Gastroesophageal sphincter (tissue), 3 donors: Measurements from ENCODE around the gene COL19A1.

Experiments used
- CTCF ChIP-seq, 4 experiments: fragments of 200-600 bp in 2 of 4; fragments of 450-650 bp in 2 of 4; sonication (generic) in 1 of 4; IDR thresholded peaks; one replicate each; pipeline ENCODE4 v1.5.1; 2017 to 2019; ENCODE audit warnings: antibody characterized with exemption in 4 of 4, mild to moderate bottlenecking in 2 of 4, moderate library complexity in 2 of 4
- EP300 ChIP-seq: sonication (generic); formaldehyde crosslinking; IDR thresholded peaks from one replicate; pipeline ENCODE4 v1.6.1; 2017; ENCODE audit warnings: antibody characterized with exemption, mild to moderate bottlenecking
- POLR2A ChIP-seq, 2 donors: fragments of 450-650 bp; IDR thresholded peaks; one replicate each; pipeline ENCODE4 v1.6.1; 2017; ENCODE audit warnings: antibody characterized with exemption in 2 of 2, mild to moderate bottlenecking in 2 of 2, moderate library complexity in 1 of 2
- POLR2AphosphoS5 ChIP-seq: sonication (generic); formaldehyde crosslinking; IDR thresholded peaks from one replicate; pipeline ENCODE4 v1.6.1; 2017; ENCODE audit warnings: antibody characterized with exemption

DNA sequence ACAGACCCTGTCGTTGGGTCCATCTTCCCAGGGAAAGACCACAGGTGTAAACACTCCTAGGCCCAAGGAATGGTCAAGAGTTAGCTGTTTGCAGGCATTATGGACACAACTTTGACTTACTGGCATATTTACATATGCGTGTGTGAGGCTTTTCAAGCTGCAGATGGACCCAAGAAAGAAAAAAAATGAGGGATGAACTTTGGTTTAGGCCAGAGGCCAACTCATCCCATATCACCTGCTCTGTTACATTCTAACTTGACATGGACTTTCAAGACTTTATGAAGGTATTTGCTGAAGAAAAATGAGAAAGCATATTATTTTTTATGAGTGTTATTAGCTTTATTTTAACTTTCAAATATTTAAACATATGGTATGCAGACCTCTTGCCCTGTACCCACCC, 6.9 kb downstream of the COL19A1 start:
- TF ChIP-seq CTCF (IDR thresholded peaks at IDR 0.05) (no peak), EP300 (no peak), POLR2AphosphoS5 (no peak), POLR2A (IDR thresholded peaks at IDR 0.05) (no peak)
